Subcutaneous adipose tissue (tissue), 4 donors: ENCODE results near the gene PTPRN2. TPM values are rescaled to one million over a fixed set of nuclear protein-coding genes. Genes with fewer than 3 reads are reported as not detected.

Experiments
- CTCF ChIP-seq: fragments of 450-650 bp; IDR thresholded peaks from one replicate; pipeline ENCODE4 v1.5.1; 2016; ENCODE audit warnings: low read depth, mild to moderate bottlenecking, control low read depth, antibody characterized with exemption, moderate library complexity
- total RNA-seq, 4 donors: library from RNA; depleted of rRNA; stranded (reverse); fragments of >200 nt; gene quantifications; one replicate each; pipeline ENCODE4 v1.1.0, GENCODE V29; 2016

Gene PTPRN2
- total RNA-seq, 4 donors from 2014 or later: 2.0 to 4.6 (median 3.7) TPM

DNA sequence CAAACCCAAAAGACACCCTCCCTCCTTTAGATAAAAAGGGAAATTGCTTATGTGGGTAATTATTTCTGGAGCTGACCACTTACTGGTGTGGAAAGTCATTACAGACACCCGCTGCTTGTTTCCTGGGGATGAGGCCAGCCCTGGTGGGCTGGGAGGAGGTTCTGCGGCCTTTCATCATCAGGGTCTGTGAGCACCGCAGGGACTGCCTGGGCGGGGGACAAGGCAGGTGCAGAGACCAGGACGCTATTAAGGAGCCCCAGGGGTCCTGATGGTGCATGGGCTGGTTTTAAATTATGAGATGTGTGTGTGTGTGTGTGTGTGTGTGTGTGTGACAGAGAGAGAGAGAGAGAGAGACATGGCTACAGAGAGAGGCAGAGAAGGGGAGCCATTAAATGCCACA lies 1079.6 kb downstream of the PTPRN2 start:
- TF ChIP-seq CTCF: no peak

GRCh38 chr7:157506268-157506667 lies 1081.4 kb downstream of the PTPRN2 start:
- no peak for TF ChIP-seq CTCF

GRCh38 chr7:157505646-157506045 lies 1082.0 kb downstream of the PTPRN2 start:
- no peak for TF ChIP-seq CTCF

DNA sequence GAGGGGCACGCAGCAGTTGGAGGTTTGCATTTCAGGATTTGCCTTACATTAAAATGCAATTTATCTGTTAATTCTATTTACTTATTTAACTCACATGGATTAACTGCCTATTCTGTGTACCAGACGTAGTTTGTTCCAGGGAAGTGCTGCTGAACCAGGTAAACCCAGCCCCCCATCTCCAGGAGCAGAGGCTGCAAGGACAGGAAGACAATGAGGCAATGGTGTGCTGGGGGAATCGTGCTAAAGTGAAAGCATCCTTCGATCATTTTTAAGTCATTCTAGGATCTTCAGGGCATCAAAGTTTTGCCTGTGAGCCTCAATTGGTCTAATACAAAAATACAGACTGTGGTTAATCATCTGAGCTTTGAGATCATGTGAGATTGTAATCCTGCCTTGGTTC lies 1084.4 kb downstream of the PTPRN2 start:
- TF ChIP-seq CTCF: no peak

DNA sequence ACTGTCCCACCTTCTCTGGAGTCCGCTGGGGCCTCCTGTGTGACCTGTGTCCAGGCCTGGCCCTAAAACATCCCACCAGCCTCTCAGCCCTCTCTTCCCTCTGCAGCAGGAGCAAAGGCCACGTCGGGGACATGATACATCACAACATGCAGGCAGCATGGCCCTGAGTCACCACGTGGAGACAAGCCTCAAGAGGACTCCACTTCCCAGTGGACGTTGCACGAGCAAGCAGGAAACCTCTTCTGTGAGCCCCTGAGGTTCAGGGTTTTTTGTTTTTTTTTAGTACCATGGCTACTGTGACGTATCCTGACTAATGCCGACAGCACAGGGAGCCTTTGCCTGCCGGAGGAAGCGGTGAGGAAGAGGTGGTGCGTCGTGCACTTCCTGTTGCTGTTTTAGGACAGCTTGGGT lies 1084.9 kb downstream of the PTPRN2 start:
- TF ChIP-seq CTCF: no peak

GRCh38 chr7:157501581-157501980 lies 1086.0 kb downstream of the PTPRN2 start:
- no peak for TF ChIP-seq CTCF

GRCh38 chr7:157500171-157500960 lies 1087.3 kb downstream of the PTPRN2 start:
- no peak for TF ChIP-seq CTCF
